ENCODE results near the gene EVI5.
"Not testable (repeated sequence)": the region's sequence is repeated elsewhere in the genome, so short reads cannot be mapped to it uniquely, and the experiment has no call there.

EVI5 gene

GRCh38 chr1:92748138-92748537, 36.8 kb downstream of the EVI5 start:
- DNase-seq (ENCODE audit: low spot score): no peak

GRCh38 chr1:92747735-92748134, 37.2 kb downstream of the EVI5 start:
- DNase-seq (ENCODE audit: low spot score): no peak

DNA sequence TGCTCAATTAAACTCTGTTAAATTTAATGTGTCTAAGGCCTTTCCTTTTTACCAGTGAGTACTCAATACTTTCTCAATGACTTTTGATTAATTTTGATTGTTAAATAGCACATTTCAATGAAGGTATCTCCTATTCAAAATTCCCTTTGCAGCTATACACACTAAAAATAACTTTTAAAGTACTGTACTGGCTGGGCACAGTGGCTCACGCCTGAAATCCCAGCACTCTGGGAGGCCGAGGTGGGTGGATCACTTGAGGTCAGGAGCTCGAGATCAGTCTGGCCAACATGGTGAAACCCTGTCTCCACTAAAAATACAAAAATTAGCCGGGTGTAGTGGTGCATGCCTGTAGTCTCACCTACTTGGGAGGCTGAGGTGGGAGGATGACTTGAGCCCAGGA, 38.7 kb downstream of the EVI5 start:
- not testable (repeated sequence) for DNase-seq (ENCODE audit: low spot score)

- no peak for DNase-seq (ENCODE audit: low spot score)
These were observed 41.7 kb downstream of the EVI5 start for GRCh38 chr1:92743221-92743620.

DNA sequence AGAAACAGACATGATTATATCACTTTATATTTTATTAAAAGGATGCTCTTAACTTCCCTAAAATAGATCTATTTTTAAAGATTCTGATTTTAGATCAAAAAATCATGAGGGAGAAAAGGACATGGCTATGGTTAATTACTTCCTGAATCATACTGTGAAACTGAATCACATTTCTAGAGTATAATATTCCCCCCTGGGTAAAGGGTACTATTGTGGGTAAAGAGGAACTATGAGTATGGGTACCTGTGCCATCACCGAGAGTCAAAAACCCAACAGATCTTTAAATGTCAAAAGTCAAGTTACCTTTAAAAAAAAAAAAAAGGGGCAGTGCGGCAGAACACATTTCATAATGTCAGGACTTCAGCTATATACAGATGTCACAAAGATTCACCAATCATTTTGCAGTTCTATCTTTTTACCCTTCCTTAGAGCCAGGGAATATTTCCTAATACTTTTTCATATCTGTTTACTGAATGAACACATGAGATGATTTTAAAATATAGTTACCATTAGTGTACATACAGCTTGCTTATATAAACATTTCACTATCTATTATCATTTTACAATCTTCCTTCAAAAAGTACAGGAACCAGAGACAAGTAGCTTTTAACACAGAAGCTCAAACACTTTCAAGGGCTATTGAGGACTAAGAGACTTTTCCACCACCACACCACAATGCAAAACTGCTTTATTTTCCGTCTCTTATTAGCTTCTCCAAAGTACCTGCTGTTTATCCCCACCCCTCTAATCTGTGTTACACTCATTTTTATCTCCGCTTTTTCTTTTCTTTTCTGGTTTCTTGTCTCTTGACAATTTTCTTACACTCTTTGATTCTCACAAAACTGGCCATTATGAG, 45.0 kb downstream of the EVI5 start:
- DNase-seq (ENCODE audit: low spot score): no peak

GRCh38 chr1:92736395-92736794, 48.5 kb downstream of the EVI5 start:
- DNase-seq (ENCODE audit: low spot score): no peak

GRCh38 chr1:92730476-92730875, 54.4 kb downstream of the EVI5 start:
- DNase-seq (ENCODE audit: low spot score): no peak

DNA sequence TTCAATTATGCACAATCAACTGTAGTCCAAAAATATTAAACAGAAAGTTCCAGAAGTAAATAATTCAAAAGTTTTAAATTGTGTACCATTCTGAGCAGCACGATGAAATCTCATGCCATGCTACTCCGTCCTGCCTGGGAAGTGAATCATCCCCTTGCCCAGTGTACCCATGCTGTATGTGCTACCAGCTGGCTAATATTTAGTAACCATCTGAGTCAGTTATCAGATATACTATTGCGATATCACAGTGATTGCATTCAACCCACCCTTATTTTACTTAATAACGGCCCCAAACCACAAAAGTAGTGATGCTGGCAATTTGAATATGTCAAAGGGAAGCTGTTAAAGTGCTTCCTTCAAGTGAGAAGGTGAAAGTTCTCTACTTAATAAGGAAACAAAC, 56.2 kb downstream of the EVI5 start:
- no peak for DNase-seq (ENCODE audit: low spot score)

DNA sequence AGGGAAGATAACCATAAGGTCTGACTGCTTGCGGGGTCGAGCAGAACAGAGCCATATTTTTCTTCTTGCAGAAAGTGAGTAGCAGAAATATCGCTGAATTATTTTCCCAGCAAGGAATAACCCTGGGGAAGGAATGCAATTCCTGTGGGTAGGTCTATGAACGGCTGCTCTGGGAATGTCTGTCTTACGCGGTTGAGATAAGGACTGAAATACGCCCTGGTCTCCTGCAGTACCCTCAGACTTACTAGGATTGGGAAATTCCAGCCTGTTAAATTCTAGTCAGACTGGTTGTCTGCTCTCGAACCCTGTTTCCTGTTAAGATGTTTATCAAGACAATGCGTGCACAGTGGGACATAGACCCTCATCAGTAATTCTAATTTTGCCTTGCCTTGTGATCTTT, 61.2 kb downstream of the EVI5 start:
- DNase-seq (ENCODE audit: low spot score): not testable (repeated sequence)

DNA sequence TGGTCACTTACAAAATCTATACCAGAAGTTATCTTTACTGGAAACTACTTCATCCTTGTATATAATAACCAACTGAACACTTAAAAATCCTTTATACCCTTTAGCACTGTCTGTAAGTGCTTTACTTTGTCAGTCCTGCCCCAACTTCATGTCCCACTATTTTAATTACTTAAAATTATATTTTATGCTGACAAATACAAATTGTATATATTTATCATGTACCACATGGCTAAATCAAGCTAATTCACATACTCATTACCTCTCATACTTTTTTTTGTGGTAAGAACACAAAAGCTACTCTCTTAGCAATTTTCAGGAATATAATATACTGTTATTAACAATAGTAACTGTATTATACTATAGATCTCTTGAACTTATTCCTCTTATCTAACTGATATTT, 63.0 kb downstream of the EVI5 start:
- DNase-seq (ENCODE audit: low spot score): no peak

- not testable (repeated sequence) for DNase-seq (ENCODE audit: low spot score)
These were observed 63.8 kb downstream of the EVI5 start for GRCh38 chr1:92721157-92721556.

GRCh38 chr1:92715476-92715951, 69.4 kb downstream of the EVI5 start:
- DNase-seq (ENCODE audit: low spot score): not testable (repeated sequence)

- DNase-seq (ENCODE audit: low spot score): no peak
These were observed 71.0 kb downstream of the EVI5 start for GRCh38 chr1:92713939-92714338.

- DNase-seq (ENCODE audit: low spot score): no peak
These were observed 73.3 kb downstream of the EVI5 start for GRCh38 chr1:92711473-92712165.

GRCh38 chr1:92709738-92710137, 75.2 kb downstream of the EVI5 start:
- DNase-seq (ENCODE audit: low spot score): no peak

DNA sequence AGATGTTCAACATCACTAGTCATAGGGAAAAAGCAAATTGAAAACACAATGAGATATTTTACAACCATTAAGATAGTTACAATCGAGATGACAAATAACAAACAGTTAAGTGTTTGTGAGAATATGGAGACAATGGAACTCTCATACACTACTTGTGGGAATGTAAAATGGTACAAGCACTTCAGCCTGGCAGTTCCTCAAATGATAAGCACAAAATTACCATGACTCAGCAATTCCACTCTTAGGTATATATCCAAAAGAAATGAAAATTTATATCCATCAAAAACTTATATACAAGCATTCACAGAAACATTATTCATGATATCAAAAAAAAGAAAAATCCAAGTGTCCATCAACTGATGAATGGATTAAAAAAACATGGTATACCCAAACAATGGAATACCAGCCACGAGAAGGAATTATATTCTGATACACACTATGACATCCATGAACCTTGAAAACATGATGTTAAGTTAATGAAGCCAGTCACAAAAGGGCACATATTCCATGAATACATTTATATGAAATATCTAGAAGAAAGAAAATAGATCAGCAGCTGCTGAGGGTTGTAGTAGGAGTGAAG, 76.4 kb downstream of the EVI5 start:
- DNase-seq (ENCODE audit: low spot score): no peak

- no peak for DNase-seq (ENCODE audit: low spot score)
These were observed 77.2 kb downstream of the EVI5 start for GRCh38 chr1:92707709-92708108.

GRCh38 chr1:92707292-92707691, 77.6 kb downstream of the EVI5 start:
- no peak for DNase-seq (ENCODE audit: low spot score)

GRCh38 chr1:92705446-92705845, 79.5 kb downstream of the EVI5 start:
- no peak for DNase-seq (ENCODE audit: low spot score)

DNA sequence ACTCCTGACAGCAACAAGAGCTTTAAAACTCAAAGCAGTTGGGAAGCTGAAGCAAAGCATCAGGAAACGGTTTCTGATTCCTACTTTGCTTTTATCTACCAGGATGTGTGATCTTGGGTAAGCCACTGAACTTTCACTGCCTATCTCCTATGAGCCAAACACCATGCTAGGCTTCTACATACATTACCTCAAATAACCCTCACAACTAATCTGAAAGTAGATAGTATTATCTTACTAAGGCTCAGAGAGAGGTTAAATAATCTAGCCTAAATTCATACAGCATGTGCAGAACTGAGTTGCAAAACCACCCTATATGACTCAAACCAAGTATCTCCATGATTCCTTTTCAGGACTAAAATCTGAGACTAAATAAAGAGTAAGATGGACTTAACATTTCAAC, 83.8 kb downstream of the EVI5 start:
- DNase-seq (ENCODE audit: low spot score): no peak

DNA sequence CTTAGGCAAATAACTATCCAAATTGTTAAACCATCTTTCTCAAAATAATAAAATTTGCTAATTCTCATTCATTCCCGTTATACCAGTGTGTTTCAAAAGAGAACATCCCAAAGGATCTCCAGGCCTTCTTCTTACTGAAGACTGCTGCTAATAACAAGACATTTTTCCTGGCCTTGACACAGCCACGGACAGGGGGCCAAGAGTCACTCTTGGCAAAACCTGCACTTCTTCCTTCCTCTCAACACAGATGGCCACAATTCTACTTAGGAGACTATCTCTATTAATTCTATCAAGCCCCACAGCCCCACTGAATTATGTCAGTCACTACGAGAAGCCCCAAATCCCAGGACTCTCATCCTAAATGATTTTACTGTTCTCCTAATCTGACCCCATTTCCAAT, 86.0 kb downstream of the EVI5 start:
- DNase-seq (ENCODE audit: low spot score): no peak

DNA sequence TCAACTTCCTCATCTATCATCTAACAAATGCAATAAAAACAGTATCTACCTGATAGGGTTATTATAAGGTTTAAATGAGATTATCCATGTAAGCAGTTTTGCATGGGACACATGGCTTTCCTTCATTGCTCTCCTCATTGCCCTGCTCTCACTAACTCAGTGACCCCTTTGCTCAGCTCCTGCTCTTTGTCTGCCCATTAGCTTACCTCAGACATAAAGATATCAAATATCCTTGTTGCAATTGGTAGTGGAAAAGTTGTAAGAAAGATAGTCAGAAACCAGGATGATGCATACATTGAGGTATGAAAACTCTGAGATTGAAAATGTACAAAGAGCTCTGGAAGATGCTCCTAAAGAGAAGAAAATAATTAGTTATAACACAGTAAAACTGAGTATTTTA, 89.8 kb downstream of the EVI5 start:
- no peak for DNase-seq (ENCODE audit: low spot score)

DNA sequence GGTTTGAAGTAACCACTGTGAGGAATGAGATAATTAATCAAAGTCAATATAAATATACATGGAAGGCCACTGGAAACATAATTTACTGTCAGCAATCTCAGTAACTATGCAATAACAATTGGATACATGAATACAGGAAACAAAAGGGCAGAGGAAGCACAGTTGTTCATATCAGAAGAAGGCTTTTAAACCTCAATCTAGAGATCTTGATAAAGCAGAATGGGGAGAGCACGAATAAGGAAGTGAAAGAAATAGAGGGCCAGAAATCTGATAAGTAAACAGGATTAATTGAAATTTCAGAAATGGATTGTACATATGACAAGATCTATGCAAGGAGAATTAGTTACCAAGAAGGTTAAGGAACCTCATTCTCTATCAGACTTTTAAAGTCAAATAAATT, 93.0 kb downstream of the EVI5 start:
- DNase-seq (ENCODE audit: low spot score): no peak
